ENCODE data around the gene INPP5J.
A peak's percentile ranks its signal among the peaks of the same experiment; 100 is the strongest.
"Not testable (repeated sequence)": the region's sequence is repeated elsewhere in the genome, so short reads cannot be mapped to it uniquely, and the experiment has no call there.

Gene INPP5J

GRCh38 chr22:31122532-31123291 lies at the start of gene INPP5J:
TSS of gene INPP5J (plus strand) at chr22:31122966. CDS start at chr22:31123015, 49 bp downstream.
- H3K9me3 ChIP-seq (ENCODE audit: control insufficient read depth in 1 of 2, low read length in 2 of 2), result no peaks in the 10 kb centered on the region
- no peaks in the 10 kb centered on the region for H3K36me3 ChIP-seq (ENCODE audit: control insufficient read depth in 1 of 2, insufficient read depth in 2 of 2, low read length in 2 of 2)
- peak within 1 kb of the TSS; percentile 61 to 65 for H3K4me3 ChIP-seq (ENCODE audit: low read depth in 1 of 2, low read length in 2 of 2)
- peaks cover 0 to 13% of the 10 kb centered on the region in 2 donors for H3K4me1 ChIP-seq (ENCODE audit: control insufficient read depth in 1 of 2, insufficient read depth in 2 of 2, low read length in 2 of 2)
- H3K27ac ChIP-seq (ENCODE audit: low read length), result peak within 1 kb of the TSS; percentile 56
- no peaks in the 10 kb centered on the region for H3K27me3 ChIP-seq (ENCODE audit: low read depth, low read length)

- H3K4me1 ChIP-seq (ENCODE audit: control insufficient read depth in 1 of 2, insufficient read depth in 2 of 2, low read length in 2 of 2); H3K4me3 ChIP-seq (ENCODE audit: low read depth in 1 of 2, low read length in 2 of 2); H3K36me3 ChIP-seq (ENCODE audit: control insufficient read depth in 1 of 2, insufficient read depth in 2 of 2, low read length in 2 of 2); H3K27me3 ChIP-seq (ENCODE audit: low read depth, low read length); H3K27ac ChIP-seq (ENCODE audit: low read length); H3K9me3 ChIP-seq (ENCODE audit: control insufficient read depth in 1 of 2, low read length in 2 of 2): not testable (repeated sequence)
Observed at GRCh38 chr22:31073125-31073524, 49.6 kb upstream of the INPP5J start.

DNA sequence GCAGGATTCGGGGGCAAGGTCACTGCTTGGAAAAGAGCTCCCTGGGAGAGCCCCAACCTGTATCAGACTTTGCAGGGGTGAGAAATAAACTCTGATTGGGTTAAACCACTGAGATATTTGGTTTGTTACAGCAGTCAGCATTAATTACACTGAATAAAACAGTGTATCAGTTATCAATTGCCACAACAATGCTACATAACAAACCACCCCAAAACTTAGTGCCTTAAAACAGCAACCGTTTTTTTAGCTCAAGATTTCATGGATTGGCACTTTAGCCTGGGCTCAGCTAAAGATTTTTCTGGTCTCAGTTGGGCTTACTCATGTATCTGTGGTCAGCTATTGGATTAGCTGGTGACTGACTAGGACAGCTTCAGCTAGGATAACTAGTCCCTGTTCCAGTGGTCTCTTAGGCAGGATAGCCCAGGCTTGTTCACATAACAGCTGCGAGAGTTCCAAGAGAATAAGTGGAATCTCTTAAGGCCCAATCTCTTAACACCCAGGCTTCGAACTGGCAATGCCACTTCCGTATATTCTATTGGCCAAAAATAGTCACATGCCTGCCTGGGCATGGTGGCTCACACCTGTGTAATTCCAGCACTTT lies 49.1 kb upstream of the INPP5J start:
- H3K27ac ChIP-seq (ENCODE audit: low read length); H3K9me3 ChIP-seq (ENCODE audit: control insufficient read depth in 1 of 2, low read length in 2 of 2); H3K4me3 ChIP-seq (ENCODE audit: low read depth in 1 of 2, low read length in 2 of 2); H3K27me3 ChIP-seq (ENCODE audit: low read depth, low read length); H3K4me1 ChIP-seq (ENCODE audit: control insufficient read depth in 1 of 2, insufficient read depth in 2 of 2, low read length in 2 of 2); H3K36me3 ChIP-seq (ENCODE audit: control insufficient read depth in 1 of 2, insufficient read depth in 2 of 2, low read length in 2 of 2): not testable (repeated sequence)

GRCh38 chr22:31075961-31076360 lies 46.8 kb upstream of the INPP5J start:
- Histone ChIP-seq H3K36me3 (ENCODE audit: control insufficient read depth in 1 of 2, insufficient read depth in 2 of 2, low read length in 2 of 2) (no peaks in the 10 kb centered on the region), H3K4me3 (ENCODE audit: low read depth in 1 of 2, low read length in 2 of 2) (no peak overlapping the region), H3K9me3 (ENCODE audit: control insufficient read depth in 1 of 2, low read length in 2 of 2) (no peaks in the 10 kb centered on the region), H3K4me1 (ENCODE audit: control insufficient read depth in 1 of 2, insufficient read depth in 2 of 2, low read length in 2 of 2) (peaks cover 6 to 8% of the 10 kb centered on the region in 2 donors), H3K27ac (ENCODE audit: low read length) (no peak overlapping the region), H3K27me3 (ENCODE audit: low read depth, low read length) (no peaks in the 10 kb centered on the region)

- no peaks in the 10 kb centered on the region for H3K9me3 ChIP-seq (ENCODE audit: control insufficient read depth in 1 of 2, low read length in 2 of 2)
- no peak overlapping the region for H3K27ac ChIP-seq (ENCODE audit: low read length)
- peaks cover 11 to 15% of the 10 kb centered on the region in 2 donors for H3K4me1 ChIP-seq (ENCODE audit: control insufficient read depth in 1 of 2, insufficient read depth in 2 of 2, low read length in 2 of 2)
- H3K27me3 ChIP-seq (ENCODE audit: low read depth, low read length), result no peaks in the 10 kb centered on the region
- no peaks in the 10 kb centered on the region for H3K36me3 ChIP-seq (ENCODE audit: control insufficient read depth in 1 of 2, insufficient read depth in 2 of 2, low read length in 2 of 2)
- no peak overlapping the region for H3K4me3 ChIP-seq (ENCODE audit: low read depth in 1 of 2, low read length in 2 of 2)
Observed at GRCh38 chr22:31077681-31078080, 45.1 kb upstream of the INPP5J start.

DNA sequence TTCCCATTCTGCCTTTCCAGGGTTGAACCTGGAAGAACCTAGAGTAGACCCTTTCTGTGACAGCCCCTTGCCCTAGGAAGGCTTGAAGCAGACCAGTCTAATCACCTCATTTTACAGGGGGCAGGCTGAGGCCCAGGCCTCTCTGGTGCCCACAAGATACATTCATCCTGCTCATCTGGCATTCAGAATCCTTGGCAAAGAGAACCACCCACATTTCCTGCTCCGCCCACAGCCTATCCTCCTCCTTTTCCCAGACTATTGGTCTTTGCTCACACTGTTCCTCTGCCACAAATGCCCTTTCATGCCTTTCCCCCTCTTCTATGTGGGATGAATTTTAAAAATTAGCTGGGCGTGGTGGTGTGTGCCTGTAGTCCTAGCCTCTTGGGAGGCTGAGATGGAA lies 44.4 kb upstream of the INPP5J start:
- H3K4me1 ChIP-seq (ENCODE audit: control insufficient read depth in 1 of 2, insufficient read depth in 2 of 2, low read length in 2 of 2), result peaks cover 16 to 22% of the 10 kb centered on the region in 2 donors
- not testable (repeated sequence) for H3K36me3 ChIP-seq (ENCODE audit: control insufficient read depth in 1 of 2, insufficient read depth in 2 of 2, low read length in 2 of 2); H3K9me3 ChIP-seq (ENCODE audit: control insufficient read depth in 1 of 2, low read length in 2 of 2); H3K27ac ChIP-seq (ENCODE audit: low read length); H3K4me3 ChIP-seq (ENCODE audit: low read depth in 1 of 2, low read length in 2 of 2); H3K27me3 ChIP-seq (ENCODE audit: low read depth, low read length)

DNA sequence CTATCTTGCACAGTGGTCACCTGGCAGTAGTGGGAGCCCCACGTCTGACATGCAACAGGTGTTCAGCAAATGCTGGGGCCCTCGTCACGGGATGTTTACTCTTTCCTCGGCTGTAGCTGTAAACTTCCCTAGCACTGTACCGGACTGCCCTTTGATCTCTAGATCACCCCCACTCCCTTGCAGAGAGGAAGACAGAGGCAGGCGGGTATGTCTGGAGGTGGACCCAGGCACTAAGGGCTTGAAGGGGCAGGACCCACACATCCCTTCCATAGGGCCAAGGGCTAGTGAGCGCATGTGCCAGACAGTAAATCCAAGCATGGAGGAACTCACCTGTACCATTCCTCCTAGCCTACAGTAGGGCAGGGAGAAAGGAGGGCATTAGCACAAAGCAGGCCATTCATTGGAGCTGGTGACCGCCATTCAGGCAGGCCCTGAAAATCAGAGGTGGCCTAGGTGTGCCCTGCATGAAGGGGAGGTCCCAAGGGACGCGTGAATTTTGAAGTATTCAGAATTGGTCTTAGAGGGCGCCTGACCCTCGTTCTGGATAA lies 43.6 kb upstream of the INPP5J start:
- Histone ChIP-seq H3K9me3 (ENCODE audit: control insufficient read depth in 1 of 2, low read length in 2 of 2) (no peaks in the 10 kb centered on the region), H3K27ac (ENCODE audit: low read length) (peak overlapping the region; percentile 39), H3K27me3 (ENCODE audit: low read depth, low read length) (no peaks in the 10 kb centered on the region), H3K4me3 (ENCODE audit: low read depth in 1 of 2, low read length in 2 of 2) (no peak overlapping the region), H3K4me1 (ENCODE audit: control insufficient read depth in 1 of 2, insufficient read depth in 2 of 2, low read length in 2 of 2) (peaks cover 16 to 30% of the 10 kb centered on the region in 2 donors), H3K36me3 (ENCODE audit: control insufficient read depth in 1 of 2, insufficient read depth in 2 of 2, low read length in 2 of 2) (peaks cover 0 to 5% of the 10 kb centered on the region in 2 donors)

GRCh38 chr22:31080164-31080847 lies 42.5 kb upstream of the INPP5J start:
- H3K4me1 ChIP-seq (ENCODE audit: control insufficient read depth in 1 of 2, insufficient read depth in 2 of 2, low read length in 2 of 2), result peaks cover 16 to 33% of the 10 kb centered on the region in 2 donors
- H3K9me3 ChIP-seq (ENCODE audit: control insufficient read depth in 1 of 2, low read length in 2 of 2), result no peaks in the 10 kb centered on the region
- H3K36me3 ChIP-seq (ENCODE audit: control insufficient read depth in 1 of 2, insufficient read depth in 2 of 2, low read length in 2 of 2), result peaks cover 4 to 5% of the 10 kb centered on the region in 2 donors
- H3K27ac ChIP-seq (ENCODE audit: low read length), result peak overlapping the region; percentile 97
- no peaks in the 10 kb centered on the region for H3K27me3 ChIP-seq (ENCODE audit: low read depth, low read length)
- H3K4me3 ChIP-seq (ENCODE audit: low read depth in 1 of 2, low read length in 2 of 2), result peak overlapping the region; percentile 76 to 98

DNA sequence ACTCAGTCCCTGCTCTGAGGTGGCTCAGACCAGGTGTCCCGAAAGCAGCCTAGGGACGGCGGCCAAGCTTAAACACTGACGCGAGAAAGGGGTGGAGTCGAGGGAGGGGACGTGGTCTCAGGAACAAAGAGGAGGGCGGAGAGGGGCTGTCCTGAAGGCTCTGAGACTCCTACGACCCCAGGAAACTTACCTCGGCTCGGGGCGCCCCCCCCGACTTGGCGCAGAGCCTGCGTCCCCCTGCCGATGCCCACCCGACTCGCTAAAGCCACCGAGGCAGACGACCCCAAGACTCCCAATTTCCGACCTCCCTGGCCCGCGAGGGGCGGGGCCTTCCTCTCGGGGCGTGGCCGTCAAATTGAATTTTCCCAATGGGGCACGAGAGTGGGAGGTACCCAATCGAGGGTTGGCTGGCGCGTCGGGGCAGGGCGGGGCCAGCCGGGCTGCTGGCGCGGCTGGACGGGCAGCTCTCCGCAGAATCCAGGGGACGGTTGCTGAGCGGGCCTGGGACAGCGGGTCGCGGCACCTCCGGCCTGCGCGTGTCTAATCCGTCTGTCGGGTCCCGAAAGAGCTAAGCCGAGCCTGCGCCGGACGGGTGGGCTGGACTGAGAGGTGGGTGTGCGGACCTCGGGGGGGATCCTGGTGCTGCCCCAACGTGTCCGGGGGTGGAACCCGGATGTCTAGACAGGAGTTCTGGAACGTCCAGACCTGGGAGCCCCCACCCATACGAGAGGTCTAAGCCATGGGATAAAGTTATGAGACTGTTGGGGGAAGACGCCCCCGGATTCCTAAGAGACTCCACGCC lies 41.7 kb upstream of the INPP5J start, which contains the start of gene SMTN:
Gene SMTN, plus strand, starts transcription at position 471 of the 802 bp plus-strand sequence. CDS start 1,941 bp downstream, outside the sequence.
- Histone ChIP-seq H3K36me3 (ENCODE audit: control insufficient read depth in 1 of 2, insufficient read depth in 2 of 2, low read length in 2 of 2) (peaks cover 6 to 7% of the 10 kb centered on the region in 2 donors), H3K4me1 (ENCODE audit: control insufficient read depth in 1 of 2, insufficient read depth in 2 of 2, low read length in 2 of 2) (peaks cover 23 to 40% of the 10 kb centered on the region in 2 donors), H3K27ac (ENCODE audit: low read length) (peak within 1 kb of the TSS; percentile 97), H3K4me3 (ENCODE audit: low read depth in 1 of 2, low read length in 2 of 2) (peak within 1 kb of the TSS; percentile 76 to 98), H3K9me3 (ENCODE audit: control insufficient read depth in 1 of 2, low read length in 2 of 2) (no peaks in the 10 kb centered on the region), H3K27me3 (ENCODE audit: low read depth, low read length) (no peaks in the 10 kb centered on the region)

DNA sequence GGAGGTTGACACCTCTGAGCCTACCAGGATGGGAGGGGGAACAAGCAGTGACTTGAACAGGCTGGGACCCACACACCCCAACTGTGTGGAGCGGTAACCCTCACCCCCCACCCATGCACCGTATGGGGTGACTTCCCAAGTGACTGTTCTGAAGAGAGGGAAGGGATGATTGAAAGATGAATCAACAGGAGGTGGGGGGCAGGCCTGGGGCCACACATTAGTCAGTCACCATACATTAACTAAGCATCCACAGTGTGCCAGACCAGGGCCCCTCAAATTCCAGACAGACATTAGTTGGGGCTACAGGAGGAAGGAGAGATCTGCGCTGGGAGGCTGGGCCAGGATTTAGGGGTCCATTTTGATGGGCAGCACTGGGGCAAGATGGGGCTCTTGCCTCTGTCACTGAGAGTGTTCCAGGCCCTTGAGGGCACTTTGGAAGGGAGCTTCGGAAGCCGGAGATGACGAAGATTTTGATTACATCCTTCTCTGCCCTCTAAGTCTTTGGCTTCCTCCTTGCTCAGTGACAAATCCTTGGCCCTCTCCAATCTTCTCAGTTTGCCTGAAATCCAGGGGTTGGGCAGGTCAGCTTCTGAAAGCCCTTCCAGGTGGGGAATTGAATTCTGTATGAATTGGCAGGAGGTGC lies 40.7 kb upstream of the INPP5J start:
- Histone ChIP-seq H3K4me1 (ENCODE audit: control insufficient read depth in 1 of 2, insufficient read depth in 2 of 2, low read length in 2 of 2) (peaks cover 26 to 51% of the 10 kb centered on the region in 2 donors), H3K36me3 (ENCODE audit: control insufficient read depth in 1 of 2, insufficient read depth in 2 of 2, low read length in 2 of 2) (peaks cover 8 to 10% of the 10 kb centered on the region in 2 donors), H3K27me3 (ENCODE audit: low read depth, low read length) (no peaks in the 10 kb centered on the region), H3K4me3 (ENCODE audit: low read depth in 1 of 2, low read length in 2 of 2) (peak overlapping the region; percentile 76 to 98), H3K9me3 (ENCODE audit: control insufficient read depth in 1 of 2, low read length in 2 of 2) (no peaks in the 10 kb centered on the region), H3K27ac (ENCODE audit: low read length) (peak overlapping the region; percentile 97)
